ENCODE measurements around the gene FGFR3. TPM values are rescaled to one million over a fixed set of nuclear protein-coding genes. Genes with fewer than 3 reads are reported as not detected.

FGFR3 gene
- 1 to 10 TPM in 2 of 4 donors, under 1 TPM in 2; 0.78 to 5.1 (median 1.6) TPM for total RNA-seq

DNA sequence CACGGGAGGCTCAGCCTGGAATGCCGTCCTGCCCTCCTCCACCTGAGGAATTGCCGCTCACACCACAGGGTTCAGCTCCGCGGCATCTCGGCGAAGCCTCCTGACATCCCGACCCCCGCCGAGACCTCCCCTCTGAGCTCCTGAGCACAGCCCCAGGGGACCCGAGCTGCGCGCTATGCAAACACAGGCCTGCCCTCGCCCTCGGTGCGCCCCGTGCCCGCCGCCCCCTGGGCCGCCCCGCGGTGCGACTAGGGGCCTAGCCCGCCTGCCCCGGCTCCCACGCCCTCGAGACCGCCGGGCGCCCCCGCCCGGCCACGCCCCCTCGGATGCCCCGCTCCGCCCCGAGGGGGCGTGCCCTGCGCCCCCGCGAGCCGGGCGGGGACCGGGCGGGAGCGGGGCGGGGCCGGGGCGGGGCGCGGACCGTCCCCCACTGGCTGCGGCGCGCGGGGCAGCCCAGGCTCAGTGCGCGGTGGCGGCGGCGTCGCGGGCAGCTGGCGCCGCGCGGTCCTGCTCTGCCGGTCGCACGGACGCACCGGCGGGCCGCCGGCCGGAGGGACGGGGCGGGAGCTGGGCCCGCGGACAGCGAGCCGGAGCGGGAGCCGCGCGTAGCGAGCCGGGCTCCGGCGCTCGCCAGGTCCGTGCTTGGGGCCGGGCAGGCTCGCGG, at the start of gene FGFR3:
Gene FGFR3, plus strand, starts transcription at position 462 of the 664 bp plus-strand sequence. CDS start 642 bp downstream, outside the sequence.
- DNase-seq = peak; percentile 22 to 41
- intact Hi-C loops (cut with DNase I) = no loop called here
- TF ChIP-seq POLR2A (IDR thresholded peaks at IDR 0.05) = peak in 1 of 2 donors; percentile 57
- TF ChIP-seq, protein P1, sequence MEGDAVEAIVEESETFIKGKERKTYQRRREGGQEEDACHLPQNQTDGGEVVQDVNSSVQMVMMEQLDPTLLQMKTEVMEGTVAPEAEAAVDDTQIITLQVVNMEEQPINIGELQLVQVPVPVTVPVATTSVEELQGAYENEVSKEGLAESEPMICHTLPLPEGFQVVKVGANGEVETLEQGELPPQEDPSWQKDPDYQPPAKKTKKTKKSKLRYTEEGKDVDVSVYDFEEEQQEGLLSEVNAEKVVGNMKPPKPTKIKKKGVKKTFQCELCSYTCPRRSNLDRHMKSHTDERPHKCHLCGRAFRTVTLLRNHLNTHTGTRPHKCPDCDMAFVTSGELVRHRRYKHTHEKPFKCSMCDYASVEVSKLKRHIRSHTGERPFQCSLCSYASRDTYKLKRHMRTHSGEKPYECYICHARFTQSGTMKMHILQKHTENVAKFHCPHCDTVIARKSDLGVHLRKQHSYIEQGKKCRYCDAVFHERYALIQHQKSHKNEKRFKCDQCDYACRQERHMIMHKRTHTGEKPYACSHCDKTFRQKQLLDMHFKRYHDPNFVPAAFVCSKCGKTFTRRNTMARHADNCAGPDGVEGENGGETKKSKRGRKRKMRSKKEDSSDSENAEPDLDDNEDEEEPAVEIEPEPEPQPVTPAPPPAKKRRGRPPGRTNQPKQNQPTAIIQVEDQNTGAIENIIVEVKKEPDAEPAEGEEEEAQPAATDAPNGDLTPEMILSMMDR (IDR thresholded peaks at IDR 0.05) = no peak
- WGBS, 2 donors = 0 to 3% methylated on average over 4 to 12 of the region's 95 CpGs
- peaks cover 11 to 22% of the 10 kb centered on the region in 2 donors for H3K4me1 ChIP-seq
- H3K27me3 ChIP-seq = peaks cover 5% of the 10 kb centered on the region
- H3K27ac ChIP-seq = no peak within 1 kb of the TSS
- no peaks in the 10 kb centered on the region for H3K9me3 ChIP-seq
- H3K4me3 ChIP-seq (replicated peaks in 1 of 3) = peak within 1 kb of the TSS in 1 of 3 donors; percentile 47
- no peaks in the 10 kb centered on the region for H3K36me3 ChIP-seq

DNA sequence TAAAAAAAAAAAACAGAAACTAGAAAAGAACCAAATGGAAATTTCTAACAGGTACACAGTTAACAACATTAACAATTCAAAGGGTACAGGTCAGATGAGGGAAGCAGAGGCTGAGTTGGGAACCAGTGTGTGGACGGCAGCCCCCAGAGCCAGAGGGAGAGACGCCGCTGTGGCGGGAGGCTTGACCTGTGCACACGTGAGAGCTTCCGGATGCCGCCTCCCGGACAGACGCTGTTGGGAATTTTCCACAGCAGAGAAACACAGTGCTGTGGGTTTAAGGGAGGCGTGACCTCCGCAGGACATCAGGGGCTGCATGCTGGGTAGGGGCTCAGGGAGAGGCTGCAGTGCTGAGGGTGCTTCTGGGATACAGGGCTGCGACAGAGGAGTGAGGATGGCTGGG, 49.5 kb upstream of the FGFR3 start:
- no peaks in the 10 kb centered on the region for H3K9me3 ChIP-seq
- TF ChIP-seq POLR2A (IDR thresholded peaks at IDR 0.05) = no peak
- TF ChIP-seq, protein P1 (IDR thresholded peaks at IDR 0.05) = no peak
- 74 to 76% methylated on average over 12 of the region's 12 CpGs for WGBS, 2 donors
- no peak for DNase-seq
- no peaks in the 10 kb centered on the region for H3K27me3 ChIP-seq
- H3K4me1 ChIP-seq = peaks cover 0 to 2% of the 10 kb centered on the region in 2 donors
- no peak overlapping the region for H3K27ac ChIP-seq
- intact Hi-C loops (cut with DNase I) = no loop called here
- no peak overlapping the region for H3K4me3 ChIP-seq (replicated peaks in 1 of 3)
- no peaks in the 10 kb centered on the region for H3K36me3 ChIP-seq

DNA sequence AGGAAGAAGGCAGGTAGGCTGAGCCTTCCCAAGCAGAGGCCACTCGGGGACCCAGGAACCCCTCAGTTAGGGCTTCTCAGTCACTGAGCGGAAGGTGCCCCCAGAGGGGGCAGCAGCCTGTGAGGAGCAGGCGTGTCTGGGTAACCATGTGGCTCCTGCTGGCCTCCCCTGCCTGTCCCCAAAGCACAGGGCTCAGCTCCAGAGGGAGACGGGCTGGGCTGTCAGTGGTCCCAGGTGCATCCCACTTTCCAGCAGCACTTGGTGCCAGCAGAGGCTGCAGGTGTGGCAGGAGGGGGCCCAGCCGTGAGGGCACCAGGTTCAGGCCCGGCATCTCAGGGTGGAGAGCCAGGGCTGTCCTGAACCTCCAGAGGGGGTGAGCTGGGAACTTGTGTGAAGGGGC, 49.1 kb upstream of the FGFR3 start:
- no peaks in the 10 kb centered on the region for H3K36me3 ChIP-seq
- H3K4me3 ChIP-seq (replicated peaks in 1 of 3) = no peak overlapping the region
- 89 to 100% methylated on average over 2 to 6 of the region's 6 CpGs for WGBS, 2 donors
- peaks cover 0 to 5% of the 10 kb centered on the region in 2 donors for H3K4me1 ChIP-seq
- H3K27ac ChIP-seq = no peak overlapping the region
- no peak for TF ChIP-seq POLR2A (IDR thresholded peaks at IDR 0.05)
- TF ChIP-seq, protein P1 (IDR thresholded peaks at IDR 0.05) = no peak
- DNase-seq = no peak
- H3K27me3 ChIP-seq = no peaks in the 10 kb centered on the region
- intact Hi-C loops (cut with DNase I) = no loop called here
- no peaks in the 10 kb centered on the region for H3K9me3 ChIP-seq

DNA sequence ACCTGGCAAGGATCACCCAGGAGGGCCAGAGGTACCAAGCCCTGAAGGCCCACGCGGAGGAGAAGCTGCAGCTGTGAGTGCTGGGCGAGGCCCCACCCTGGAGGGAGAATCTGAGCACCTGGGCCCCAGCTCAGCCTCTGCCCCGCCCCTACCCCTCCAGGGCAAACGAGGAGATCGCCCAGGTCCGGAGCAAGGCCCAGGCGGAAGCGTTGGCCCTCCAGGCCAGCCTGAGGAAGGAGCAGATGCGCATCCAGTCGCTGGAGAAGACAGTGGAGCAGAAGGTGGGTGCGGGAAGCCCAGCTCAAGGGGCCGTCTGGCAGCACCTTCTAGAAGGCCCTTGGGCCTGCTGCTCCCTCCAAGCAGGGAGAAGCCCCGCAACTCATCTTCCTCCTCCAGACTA, 48.5 kb upstream of the FGFR3 start:
- H3K27ac ChIP-seq = no peak overlapping the region
- H3K9me3 ChIP-seq = no peaks in the 10 kb centered on the region
- TF ChIP-seq POLR2A (IDR thresholded peaks at IDR 0.05) = no peak
- TF ChIP-seq, protein P1 (IDR thresholded peaks at IDR 0.05) = no peak
- H3K4me1 ChIP-seq = peaks cover 0 to 5% of the 10 kb centered on the region in 2 donors
- H3K36me3 ChIP-seq = no peaks in the 10 kb centered on the region
- 89 to 92% methylated on average over 14 of the region's 14 CpGs for WGBS, 2 donors
- no peak for DNase-seq
- no peak overlapping the region for H3K4me3 ChIP-seq (replicated peaks in 1 of 3)
- intact Hi-C loops (cut with DNase I) = no loop called here
- H3K27me3 ChIP-seq = no peaks in the 10 kb centered on the region

DNA sequence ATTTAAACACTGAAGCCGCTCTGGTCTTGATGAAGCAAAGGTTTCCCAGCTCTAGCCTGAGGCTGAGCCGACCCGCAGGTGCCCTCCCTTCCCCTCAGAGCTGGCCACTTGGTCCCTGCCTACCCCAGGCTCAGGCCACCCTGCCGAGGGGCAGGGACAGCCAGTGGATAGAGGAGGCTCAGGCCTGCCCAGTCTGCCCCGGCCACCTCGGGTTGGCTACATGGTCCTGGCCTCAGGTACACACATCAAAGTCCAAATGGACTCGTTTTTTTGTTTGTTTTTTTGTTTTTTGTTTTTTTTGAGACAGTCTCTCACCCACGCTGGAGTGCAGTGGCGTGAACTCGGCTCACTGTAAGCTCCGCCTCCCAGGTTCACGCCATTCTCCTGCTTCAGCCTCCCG, 47.9 kb upstream of the FGFR3 start:
- H3K4me1 ChIP-seq = peaks cover 0 to 5% of the 10 kb centered on the region in 2 donors
- intact Hi-C loops (cut with DNase I) = loop anchor here (5.0 kb wide), 2 partner anchors 62 to 442 kb away; no protein-coding TSS in a partner anchor
- H3K27ac ChIP-seq = no peak overlapping the region
- H3K27me3 ChIP-seq = no peaks in the 10 kb centered on the region
- TF ChIP-seq, protein P1 (IDR thresholded peaks at IDR 0.05) = no peak
- H3K9me3 ChIP-seq = no peaks in the 10 kb centered on the region
- DNase-seq = no peak
- H3K36me3 ChIP-seq = no peaks in the 10 kb centered on the region
- H3K4me3 ChIP-seq (replicated peaks in 1 of 3) = no peak overlapping the region
- 88 to 94% methylated on average over 13 of the region's 13 CpGs for WGBS, 2 donors

Measured in thyroid gland (tissue), 4 donors.